ENCODE data around the gene SPTB. TPM values are rescaled to one million over a fixed set of nuclear protein-coding genes. Genes with fewer than 3 reads are reported as not detected.
"Not testable (repeated sequence)": the region's sequence is repeated elsewhere in the genome, so short reads cannot be mapped to it uniquely, and the experiment has no call there.

Gene SPTB
- total RNA-seq, 1 donor from 2014 or later, result 0.04 TPM

- peak overlapping the region; percentile 92 for H3K4me3 Mint-ChIP-seq
- H3K4me1 Mint-ChIP-seq, result peaks cover 56% of the 10 kb centered on the region
- intact Hi-C loops (cut with micrococcal nuclease), result loop anchor here (2.0 to 10.0 kb wide), 3 partner anchors 13 to 581 kb away; partner anchors contain the start of gene MAX
- no peaks in the 10 kb centered on the region for H3K27me3 Mint-ChIP-seq
- no peaks in the 10 kb centered on the region for H3K9me3 Mint-ChIP-seq
- ATAC-seq (ENCODE audit: low read depth) (no peak), DNase-seq (no peak)
- TF ChIP-seq, protein P1, sequence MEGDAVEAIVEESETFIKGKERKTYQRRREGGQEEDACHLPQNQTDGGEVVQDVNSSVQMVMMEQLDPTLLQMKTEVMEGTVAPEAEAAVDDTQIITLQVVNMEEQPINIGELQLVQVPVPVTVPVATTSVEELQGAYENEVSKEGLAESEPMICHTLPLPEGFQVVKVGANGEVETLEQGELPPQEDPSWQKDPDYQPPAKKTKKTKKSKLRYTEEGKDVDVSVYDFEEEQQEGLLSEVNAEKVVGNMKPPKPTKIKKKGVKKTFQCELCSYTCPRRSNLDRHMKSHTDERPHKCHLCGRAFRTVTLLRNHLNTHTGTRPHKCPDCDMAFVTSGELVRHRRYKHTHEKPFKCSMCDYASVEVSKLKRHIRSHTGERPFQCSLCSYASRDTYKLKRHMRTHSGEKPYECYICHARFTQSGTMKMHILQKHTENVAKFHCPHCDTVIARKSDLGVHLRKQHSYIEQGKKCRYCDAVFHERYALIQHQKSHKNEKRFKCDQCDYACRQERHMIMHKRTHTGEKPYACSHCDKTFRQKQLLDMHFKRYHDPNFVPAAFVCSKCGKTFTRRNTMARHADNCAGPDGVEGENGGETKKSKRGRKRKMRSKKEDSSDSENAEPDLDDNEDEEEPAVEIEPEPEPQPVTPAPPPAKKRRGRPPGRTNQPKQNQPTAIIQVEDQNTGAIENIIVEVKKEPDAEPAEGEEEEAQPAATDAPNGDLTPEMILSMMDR (IDR thresholded peaks at IDR 0.05), result no peak
- peaks cover 38% of the 10 kb centered on the region for H3K36me3 Mint-ChIP-seq (ENCODE audit: low read depth)
- ChIA-PET POLR2A (interaction anchor here (1.5 to 1.7 kb wide), 3 partner anchors 9 to 71 kb away, joined by 3 to 16 read pairs (median 7); partner anchors contain the start of genes FNTB and SPTB), CTCF (interaction anchor here (1.6 kb wide), 1 partner anchor 93 kb away, joined by 5 read pairs; no protein-coding TSS in a partner anchor)
- peak overlapping the region; percentile 88 for H3K27ac Mint-ChIP-seq
Measured at GRCh38 chr14:64915797-64916196, 36.1 kb upstream of the SPTB start.

DNA sequence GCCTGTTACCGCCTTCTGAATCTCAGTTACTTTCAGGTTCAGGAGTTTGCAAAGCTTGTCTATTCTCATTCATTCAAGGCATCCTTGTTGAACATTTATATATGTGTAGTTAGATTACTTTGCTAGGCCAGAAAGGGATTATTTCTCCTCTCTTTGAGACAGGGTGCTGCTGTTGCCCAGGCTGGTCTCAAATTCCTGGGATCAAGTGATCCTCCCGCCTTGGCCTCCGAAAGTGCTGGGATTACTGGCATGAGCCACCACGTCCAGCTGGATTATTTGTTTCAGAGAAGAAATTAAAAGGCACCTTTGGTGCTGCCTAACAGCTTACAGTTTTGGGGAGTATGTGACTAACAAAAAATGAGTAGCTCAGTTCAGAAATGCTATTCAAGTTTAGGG lies 35.3 kb upstream of the SPTB start:
- peaks cover 49% of the 10 kb centered on the region for H3K4me1 Mint-ChIP-seq
- DNase-seq, result no peak
- TF ChIP-seq, protein P1 (IDR thresholded peaks at IDR 0.05), result no peak
- ChIA-PET POLR2A (interaction anchor here (0.6 to 1.7 kb wide), 17 partner anchors 9 to 1372 kb away, joined by 3 to 16 read pairs (median 3); partner anchors contain the start of genes FNTB, MAX, PPP2R5E and SPTB), CTCF (interaction anchor here (1.6 kb wide), 1 partner anchor 92 kb away, joined by 5 read pairs; no protein-coding TSS in a partner anchor)
- peak overlapping the region; percentile 88 for H3K27ac Mint-ChIP-seq
- peak overlapping the region; percentile 92 for H3K4me3 Mint-ChIP-seq
- no peak for ATAC-seq (ENCODE audit: low read depth)
- intact Hi-C loops (cut with micrococcal nuclease), result loop anchor here (2.0 to 10.0 kb wide), 3 partner anchors 14 to 580 kb away; partner anchors contain the start of gene MAX
- H3K36me3 Mint-ChIP-seq (ENCODE audit: low read depth), result peaks cover 32% of the 10 kb centered on the region
- peaks cover 2% of the 10 kb centered on the region for H3K27me3 Mint-ChIP-seq
- H3K9me3 Mint-ChIP-seq, result no peaks in the 10 kb centered on the region

- POLR2A ChIA-PET, result interaction anchor here (0.6 to 1.7 kb wide), 17 partner anchors 8 to 1371 kb away, joined by 3 to 16 read pairs (median 3); partner anchors contain the start of genes FNTB, MAX, PPP2R5E and SPTB
Measured at GRCh38 chr14:64914237-64915028, 34.7 kb upstream of the SPTB start, which contains the start of gene CHURC1. TSS of gene CHURC1 (plus strand) at chr14:64914455. CDS start at chr14:64914496, 41 bp downstream.

DNA sequence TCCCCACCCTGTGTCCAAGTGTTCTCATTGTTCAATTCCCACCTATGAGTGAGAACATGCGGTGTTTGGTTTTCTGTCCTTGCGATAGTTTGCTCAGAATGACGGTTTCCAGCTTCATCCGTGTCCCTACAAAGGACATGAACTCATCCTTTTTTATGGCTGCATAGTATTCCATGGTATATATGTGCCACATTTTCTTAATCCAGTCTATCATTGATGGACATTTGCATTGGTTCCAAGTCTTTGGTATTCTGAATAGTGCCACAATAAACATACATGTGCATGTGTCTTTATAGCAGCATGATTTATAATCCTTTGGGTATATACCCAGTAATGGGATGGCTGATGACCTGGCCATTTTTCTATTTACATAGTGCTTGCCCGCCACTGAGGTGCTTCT lies 33.8 kb upstream of the SPTB start:
- DNase-seq; H3K9me3 Mint-ChIP-seq; H3K27me3 Mint-ChIP-seq; ATAC-seq (ENCODE audit: low read depth); CTCF ChIA-PET: not testable (repeated sequence)
- Mint-ChIP-seq H3K27ac (peak overlapping the region; percentile 88), H3K4me1 (peaks cover 38% of the 10 kb centered on the region), H3K4me3 (peak overlapping the region; percentile 92), H3K36me3 (ENCODE audit: low read depth) (peaks cover 22% of the 10 kb centered on the region)
- intact Hi-C loops (cut with micrococcal nuclease), result loop anchor here (10.0 kb wide), 1 partner anchor 579 kb away; no protein-coding TSS in a partner anchor
- POLR2A ChIA-PET, result interaction anchor here (1.6 kb wide), 1 partner anchor 74 kb away, joined by 3 read pairs; no protein-coding TSS in a partner anchor

More at GRCh38 chr14:64914237-64915028, 34.7 kb upstream of the SPTB start, which contains the start of gene CHURC1:
- no peaks in the 10 kb centered on the region for H3K9me3 Mint-ChIP-seq
- CTCF ChIA-PET, result interaction anchor here (1.0 to 1.6 kb wide), 2 partner anchors 34 to 91 kb away, joined by 3 to 5 read pairs; no protein-coding TSS in a partner anchor
- H3K27ac Mint-ChIP-seq, result peak within 1 kb of the TSS; percentile 88
- ATAC-seq (ENCODE audit: low read depth), result peak; percentile 98
- H3K4me3 Mint-ChIP-seq, result peak within 1 kb of the TSS; percentile 92
- H3K4me1 Mint-ChIP-seq, result peaks cover 43% of the 10 kb centered on the region
- TF ChIP-seq, protein P1 (IDR thresholded peaks at IDR 0.05), result no peak
- peaks cover 3% of the 10 kb centered on the region for H3K27me3 Mint-ChIP-seq
- intact Hi-C loops (cut with micrococcal nuclease), result loop anchor here (1.0 to 10.0 kb wide), 6 partner anchors 14 to 580 kb away; partner anchors contain the start of genes FNTB, HSPA2, MAX and MTHFD1
- DNase-seq, result peak; percentile 89
- H3K36me3 Mint-ChIP-seq (ENCODE audit: low read depth), result peaks cover 26% of the 10 kb centered on the region

GRCh38 chr14:64912261-64912660 lies 32.6 kb upstream of the SPTB start:
- peaks cover 8% of the 10 kb centered on the region for H3K27me3 Mint-ChIP-seq
- H3K36me3 Mint-ChIP-seq (ENCODE audit: low read depth), result peaks cover 18% of the 10 kb centered on the region
- no peak overlapping the region for H3K27ac Mint-ChIP-seq
- H3K9me3 Mint-ChIP-seq, result no peaks in the 10 kb centered on the region
- intact Hi-C loops (cut with micrococcal nuclease), result loop anchor here (10.0 kb wide), 1 partner anchor 577 kb away; no protein-coding TSS in a partner anchor
- H3K4me1 Mint-ChIP-seq, result peaks cover 28% of the 10 kb centered on the region
- CTCF ChIA-PET, result no interaction called here
- no peak overlapping the region for H3K4me3 Mint-ChIP-seq
- TF ChIP-seq, protein P1 (IDR thresholded peaks at IDR 0.05), result no peak
- DNase-seq, result no peak
- POLR2A ChIA-PET, result interaction anchor here (0.6 kb wide), 1 partner anchor 15 kb away, joined by 3 read pairs; no protein-coding TSS in a partner anchor
- no peak for ATAC-seq (ENCODE audit: low read depth)

All from activated B cell treated with CpG ODN at 0.5 μM for 24 hours (primary cell).